Endothelial cell (in vitro differentiated cells): ENCODE measurements around the gene ASB9. TPM values are rescaled to one million over a fixed set of nuclear protein-coding genes. Genes with fewer than 3 reads are reported as not detected.

ENCODE experiments used
- DNase-seq: peaks from one replicate; pipeline ENCODE4 v3.0.0; 2021; ENCODE audit warnings: low spot score
- H3K27ac Mint-ChIP-seq: one replicate; pipeline ENCODE4 v1.8.0; 2021; ENCODE audit warnings: mixed read lengths, inconsistent platforms; ENCODE audit not compliant: unreplicated experiment
- H3K27me3 Mint-ChIP-seq: one replicate; pipeline ENCODE4 v1.8.0; 2021; ENCODE audit warnings: mild to moderate bottlenecking, moderate library complexity, mixed read lengths, inconsistent platforms; ENCODE audit not compliant: unreplicated experiment
- H3K36me3 Mint-ChIP-seq: one replicate; pipeline ENCODE4 v1.8.0; 2021; ENCODE audit warnings: mild to moderate bottlenecking, low read depth, mixed read lengths, inconsistent platforms; ENCODE audit not compliant: unreplicated experiment
- H3K4me1 Mint-ChIP-seq: one replicate; pipeline ENCODE4 v1.8.0; 2021; ENCODE audit warnings: mild to moderate bottlenecking, mixed read lengths, inconsistent platforms; ENCODE audit not compliant: unreplicated experiment
- H3K4me3 Mint-ChIP-seq: one replicate; pipeline ENCODE4 v1.8.0; 2021; ENCODE audit warnings: mild to moderate bottlenecking, mixed read lengths, inconsistent platforms; ENCODE audit not compliant: unreplicated experiment
- H3K9me3 Mint-ChIP-seq: one replicate; pipeline ENCODE4 v1.8.0; 2021; ENCODE audit warnings: mixed read lengths, inconsistent platforms; ENCODE audit not compliant: unreplicated experiment
- total RNA-seq: library from RNA; stranded (reverse); fragmentation: NEBNext Ultra II Directional; extraction: Animal tissue kit (Norgen Biotek cat#: 25700); gene quantifications from one replicate; pipeline ENCODE4 v1.2.1, GENCODE V29; 2021; ENCODE audit not compliant: unreplicated experiment
- TF ChIP-seq, protein P1 (sequence below): fragments of 200-600 bp; sonication (generic); IDR thresholded peaks from one replicate; pipeline ENCODE4 v1.5.0; 2021; ENCODE audit warnings: antibody characterized with exemption; ENCODE audit not compliant: unreplicated experiment

ASB9 gene
- total RNA-seq, 1 donor from 2014 or later: 2.8 TPM

DNA sequence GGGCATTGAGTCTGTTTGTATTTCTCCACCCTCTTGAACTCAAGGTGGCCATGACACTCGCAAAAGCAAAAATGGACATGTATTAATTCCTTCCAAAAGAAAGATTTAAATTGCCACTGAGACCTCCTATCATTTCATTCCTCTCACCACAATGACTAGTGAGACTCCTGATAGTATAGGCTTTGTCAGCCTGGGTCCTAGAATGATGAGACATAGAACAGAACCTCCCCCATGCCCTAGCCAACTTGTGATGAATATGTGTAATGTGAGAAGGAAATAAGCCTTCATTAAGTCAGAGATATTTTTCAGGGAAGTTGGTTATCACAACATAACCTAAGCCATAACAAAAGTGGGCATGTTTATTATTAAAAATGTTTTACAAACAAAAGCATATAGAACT, 62.5 kb downstream of the ASB9 start:
- no peaks in the 10 kb centered on the region for H3K4me1 Mint-ChIP-seq
- TF ChIP-seq, protein P1, sequence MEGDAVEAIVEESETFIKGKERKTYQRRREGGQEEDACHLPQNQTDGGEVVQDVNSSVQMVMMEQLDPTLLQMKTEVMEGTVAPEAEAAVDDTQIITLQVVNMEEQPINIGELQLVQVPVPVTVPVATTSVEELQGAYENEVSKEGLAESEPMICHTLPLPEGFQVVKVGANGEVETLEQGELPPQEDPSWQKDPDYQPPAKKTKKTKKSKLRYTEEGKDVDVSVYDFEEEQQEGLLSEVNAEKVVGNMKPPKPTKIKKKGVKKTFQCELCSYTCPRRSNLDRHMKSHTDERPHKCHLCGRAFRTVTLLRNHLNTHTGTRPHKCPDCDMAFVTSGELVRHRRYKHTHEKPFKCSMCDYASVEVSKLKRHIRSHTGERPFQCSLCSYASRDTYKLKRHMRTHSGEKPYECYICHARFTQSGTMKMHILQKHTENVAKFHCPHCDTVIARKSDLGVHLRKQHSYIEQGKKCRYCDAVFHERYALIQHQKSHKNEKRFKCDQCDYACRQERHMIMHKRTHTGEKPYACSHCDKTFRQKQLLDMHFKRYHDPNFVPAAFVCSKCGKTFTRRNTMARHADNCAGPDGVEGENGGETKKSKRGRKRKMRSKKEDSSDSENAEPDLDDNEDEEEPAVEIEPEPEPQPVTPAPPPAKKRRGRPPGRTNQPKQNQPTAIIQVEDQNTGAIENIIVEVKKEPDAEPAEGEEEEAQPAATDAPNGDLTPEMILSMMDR: no peak
- DNase-seq: no peak
- H3K4me3 Mint-ChIP-seq: no peak overlapping the region
- H3K36me3 Mint-ChIP-seq: no peaks in the 10 kb centered on the region
- no peaks in the 10 kb centered on the region for H3K27me3 Mint-ChIP-seq
- H3K27ac Mint-ChIP-seq: no peak overlapping the region
- H3K9me3 Mint-ChIP-seq: no peaks in the 10 kb centered on the region

DNA sequence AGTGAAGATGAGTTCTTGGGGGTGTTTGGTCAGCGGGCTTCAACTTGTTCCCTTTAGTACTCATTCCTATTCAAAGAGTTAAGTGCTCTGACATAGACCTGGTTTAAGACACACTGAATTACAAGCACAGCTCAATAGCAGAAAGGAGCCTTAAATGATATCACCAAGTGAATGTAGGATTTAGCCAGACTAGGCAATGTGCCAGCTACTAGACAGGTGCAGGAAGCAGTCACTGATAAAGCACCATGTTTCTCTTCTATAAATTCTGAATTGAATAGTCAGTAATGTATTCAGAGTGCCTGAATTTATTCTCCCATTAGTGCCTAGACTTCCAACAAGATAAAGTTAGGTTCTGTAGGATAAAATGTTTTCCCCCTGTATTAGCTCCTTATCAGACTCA, 63.6 kb downstream of the ASB9 start:
- TF ChIP-seq, protein P1: no peak
- H3K36me3 Mint-ChIP-seq: no peaks in the 10 kb centered on the region
- no peak overlapping the region for H3K27ac Mint-ChIP-seq
- no peak for DNase-seq
- no peaks in the 10 kb centered on the region for H3K9me3 Mint-ChIP-seq
- no peaks in the 10 kb centered on the region for H3K4me1 Mint-ChIP-seq
- H3K27me3 Mint-ChIP-seq: no peaks in the 10 kb centered on the region
- no peak overlapping the region for H3K4me3 Mint-ChIP-seq

DNA sequence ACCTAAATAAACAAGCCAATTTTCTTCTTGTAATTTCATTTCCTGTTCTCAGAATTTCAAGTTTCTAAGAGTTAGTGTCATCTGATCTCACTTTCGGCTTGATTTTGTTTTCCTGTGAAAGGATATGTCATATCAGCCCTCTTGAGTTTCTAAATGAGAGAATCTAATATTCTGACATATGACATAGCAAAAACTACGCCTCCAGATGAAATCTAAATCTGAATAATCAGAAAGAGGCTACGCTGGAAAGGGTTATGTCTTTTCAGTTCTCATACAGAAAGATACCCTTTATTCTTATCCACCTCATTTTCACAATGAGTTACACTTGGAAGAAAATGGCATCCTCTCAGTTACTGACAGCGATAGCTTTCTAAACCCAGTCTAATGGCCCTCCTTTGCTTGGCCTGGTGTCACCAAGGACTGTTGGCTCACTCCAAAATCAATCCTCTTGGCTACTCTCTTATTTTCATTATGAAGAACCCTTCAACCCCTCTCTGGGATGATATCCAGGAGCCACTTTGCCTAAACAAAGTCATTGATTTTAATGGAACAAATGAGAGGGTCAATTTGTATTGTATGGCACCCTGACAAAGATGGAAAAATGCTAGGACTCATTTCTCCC, 65.6 kb downstream of the ASB9 start:
- no peak for DNase-seq
- H3K4me1 Mint-ChIP-seq: no peaks in the 10 kb centered on the region
- no peak overlapping the region for H3K27ac Mint-ChIP-seq
- no peaks in the 10 kb centered on the region for H3K9me3 Mint-ChIP-seq
- no peaks in the 10 kb centered on the region for H3K36me3 Mint-ChIP-seq
- no peak overlapping the region for H3K4me3 Mint-ChIP-seq
- TF ChIP-seq, protein P1: no peak
- H3K27me3 Mint-ChIP-seq: no peaks in the 10 kb centered on the region

DNA sequence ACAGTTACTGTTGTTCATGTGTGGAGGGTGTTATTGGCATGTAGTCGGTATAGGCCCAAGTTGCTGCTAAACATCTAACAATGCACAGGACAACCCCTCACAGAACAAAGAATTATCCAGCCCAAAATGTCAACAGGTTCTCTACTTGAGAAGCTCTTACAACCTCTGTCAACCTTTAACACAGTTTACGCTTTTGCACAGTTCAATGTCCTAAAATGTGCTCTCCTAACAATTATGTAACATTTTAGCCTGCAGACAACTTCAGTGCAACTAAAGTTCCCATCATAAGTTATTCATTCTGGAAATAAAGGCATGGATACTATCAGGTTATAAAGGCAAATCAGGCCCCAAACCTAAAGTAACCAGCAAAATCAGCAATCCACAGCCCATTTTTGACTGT, 66.2 kb downstream of the ASB9 start:
- H3K9me3 Mint-ChIP-seq: no peaks in the 10 kb centered on the region
- no peaks in the 10 kb centered on the region for H3K36me3 Mint-ChIP-seq

More for the DNA sequence above, 66.2 kb downstream of the ASB9 start:
- no peaks in the 10 kb centered on the region for H3K27me3 Mint-ChIP-seq
- H3K27ac Mint-ChIP-seq: no peak overlapping the region
- TF ChIP-seq, protein P1: no peak
- no peak overlapping the region for H3K4me3 Mint-ChIP-seq
- no peak for DNase-seq
- H3K4me1 Mint-ChIP-seq: no peaks in the 10 kb centered on the region
